Esophagus squamous epithelium (tissue), 5 donors: ENCODE results near the gene THBS2. TPM values are rescaled to one million over a fixed set of nuclear protein-coding genes. Genes with fewer than 3 reads are reported as not detected.

Experiments
- DNase-seq: peaks from one replicate; lab custom pipeline; 2025; lab: John Stamatoyannopoulos, UW
- H3K27ac ChIP-seq, 4 donors: fragments of 200-600 bp; sonication (generic); one replicate each; pipeline ENCODE4 v1.5.1; 2016 to 2019; ENCODE audit warnings: mild to moderate bottlenecking in 1 of 4
- H3K27me3 ChIP-seq, 4 donors: fragments of 200-600 bp; sonication (generic); 1 replicate in 3 of 4; 2 replicates in 1 of 4; pipeline versions ENCODE4 v1.5.1 to v1.6.0; 2017 to 2021; ENCODE audit warnings: antibody characterized with exemption in 1 of 4
- H3K36me3 ChIP-seq, 3 donors: fragments of 200-600 bp; sonication (generic); one replicate each; pipeline ENCODE4 v1.5.1; 2016 to 2019
- H3K4me1 ChIP-seq, 3 donors: fragments of 200-600 bp; sonication (generic); one replicate each; pipeline ENCODE4 v1.5.1; 2017 to 2019
- H3K4me3 ChIP-seq, 4 donors: fragments of 200-600 bp; sonication (generic); 1 replicate in 3 of 4; 2 replicates in 1 of 4; pipeline ENCODE4 v1.5.1; 2016 to 2019; ENCODE audit warnings: mild to moderate bottlenecking in 2 of 4, moderate library complexity in 1 of 4
- H3K9me3 ChIP-seq, 3 donors: fragments of 200-600 bp; sonication (generic); one replicate each; pipeline ENCODE4 v1.5.1; 2016 to 2019
- CTCF ChIP-seq, 6 experiments: fragments of 450-650 bp in 4 of 6; fragments of 200-600 bp in 2 of 6; sonication (generic) in 2 of 6; IDR thresholded peaks; one replicate each; pipeline ENCODE4 v1.5.1; 2016 to 2019; ENCODE audit warnings: antibody characterized with exemption in 6 of 6, mild to moderate bottlenecking in 4 of 6, moderate library complexity in 4 of 6
- POLR2A ChIP-seq, 4 donors: fragments of 450-650 bp; IDR thresholded peaks; one replicate each; pipeline ENCODE4 v1.6.1; 2017; ENCODE audit warnings: antibody characterized with exemption in 4 of 4, mild to moderate bottlenecking in 4 of 4, moderate library complexity in 3 of 4
- WGBS, 2 donors: methylation state at CpG; one replicate each; pipeline ENCODE4 v1.1.5; 2018; 5-methylcytosine and 5-hydroxymethylcytosine counted together
- intact Hi-C: fragments of 100-400 bp; cut with DNase I; formaldehyde crosslinking; loops from one replicate; pipeline ENCODE4 v1.15.0; 2022
- total RNA-seq, 4 donors: library from RNA; depleted of rRNA; stranded (reverse); fragments of >200 nt; gene quantifications; one replicate each; pipeline ENCODE4 v1.1.0, GENCODE V29; 2016
- donor health status: DM: yes; HTN: yes; CAD: no.

Gene THBS2
- total RNA-seq, 4 donors from 2014 or later, result 4.3 to 35.7 (median 25.5) TPM

- intact Hi-C loops, result no loop called here
- 86 to 100% methylated on average over 1 to 13 of the region's 55 CpGs for WGBS, 2 donors
- Histone ChIP-seq H3K4me3 (no peak overlapping the region), H3K4me1 (peaks cover 0 to 13% (median 0%) of the 10 kb centered on the region in 3 donors), H3K27me3 (no peaks in the 10 kb centered on the region), H3K27ac (no peak overlapping the region), H3K9me3 (no peaks in the 10 kb centered on the region), H3K36me3 (peaks cover 0 to 45% (median 0%) of the 10 kb centered on the region in 3 donors)
- TF ChIP-seq POLR2A (IDR thresholded peaks at IDR 0.05), result no peak
- TF ChIP-seq CTCF (IDR thresholded peaks at IDR 0.05), result no peak
- no peak for DNase-seq
Measured at GRCh38 chr6:169231790-169232506, 21.7 kb downstream of the THBS2 start.

GRCh38 chr6:169230946-169231789 lies 22.5 kb downstream of the THBS2 start:
- Histone ChIP-seq H3K4me1 (peaks cover 0 to 13% (median 0%) of the 10 kb centered on the region in 3 donors), H3K9me3 (no peaks in the 10 kb centered on the region), H3K27me3 (no peaks in the 10 kb centered on the region), H3K36me3 (peaks cover 0 to 50% (median 0%) of the 10 kb centered on the region in 3 donors), H3K27ac (no peak overlapping the region), H3K4me3 (no peak overlapping the region)
- intact Hi-C loops, result no loop called here
- no peak for DNase-seq
- no peak for TF ChIP-seq CTCF (IDR thresholded peaks at IDR 0.05)
- no peak for TF ChIP-seq POLR2A (IDR thresholded peaks at IDR 0.05)
- 93 to 95% methylated on average over 17 to 20 of the region's 33 CpGs for WGBS, 2 donors

GRCh38 chr6:169230322-169230665 lies 23.4 kb downstream of the THBS2 start:
- intact Hi-C loops, result no loop called here
- TF ChIP-seq POLR2A (IDR thresholded peaks at IDR 0.05) (no peak), CTCF (IDR thresholded peaks at IDR 0.05) (no peak)
- 67 to 76% methylated on average over 9 of the region's 9 CpGs for WGBS, 2 donors
- H3K27me3 ChIP-seq, result no peaks in the 10 kb centered on the region
- peak overlapping the region in 1 of 4 donors; percentile 58 for H3K27ac ChIP-seq
- no peak for DNase-seq
- H3K36me3 ChIP-seq, result peaks cover 0 to 59% (median 0%) of the 10 kb centered on the region in 3 donors
- no peak overlapping the region for H3K4me3 ChIP-seq
- peaks cover 0 to 13% (median 0%) of the 10 kb centered on the region in 3 donors for H3K4me1 ChIP-seq
- no peaks in the 10 kb centered on the region for H3K9me3 ChIP-seq

- Histone ChIP-seq H3K27ac (peak overlapping the region in 1 of 4 donors; percentile 58), H3K27me3 (no peaks in the 10 kb centered on the region), H3K4me1 (peaks cover 0 to 17% (median 0%) of the 10 kb centered on the region in 3 donors), H3K36me3 (peaks cover 0 to 60% (median 0%) of the 10 kb centered on the region in 3 donors), H3K4me3 (no peak overlapping the region), H3K9me3 (no peaks in the 10 kb centered on the region)
- intact Hi-C loops, result no loop called here
- WGBS, 2 donors, result 41 to 64% methylated on average over 9 to 13 of the region's 13 CpGs
- no peak for DNase-seq
- TF ChIP-seq POLR2A (IDR thresholded peaks at IDR 0.05) (no peak), CTCF (IDR thresholded peaks at IDR 0.05) (no peak)
Measured at GRCh38 chr6:169229615-169230321, 23.9 kb downstream of the THBS2 start.
